ENCODE measurements around the gene VPS18.

Gene VPS18

GRCh38 chr15:40952301-40952900 is 58.2 kb downstream of the VPS18 start:
- in situ Hi-C loops (cut with HindIII; ENCODE audit: low sequenced_read_pairs) = no loop called here

DNA sequence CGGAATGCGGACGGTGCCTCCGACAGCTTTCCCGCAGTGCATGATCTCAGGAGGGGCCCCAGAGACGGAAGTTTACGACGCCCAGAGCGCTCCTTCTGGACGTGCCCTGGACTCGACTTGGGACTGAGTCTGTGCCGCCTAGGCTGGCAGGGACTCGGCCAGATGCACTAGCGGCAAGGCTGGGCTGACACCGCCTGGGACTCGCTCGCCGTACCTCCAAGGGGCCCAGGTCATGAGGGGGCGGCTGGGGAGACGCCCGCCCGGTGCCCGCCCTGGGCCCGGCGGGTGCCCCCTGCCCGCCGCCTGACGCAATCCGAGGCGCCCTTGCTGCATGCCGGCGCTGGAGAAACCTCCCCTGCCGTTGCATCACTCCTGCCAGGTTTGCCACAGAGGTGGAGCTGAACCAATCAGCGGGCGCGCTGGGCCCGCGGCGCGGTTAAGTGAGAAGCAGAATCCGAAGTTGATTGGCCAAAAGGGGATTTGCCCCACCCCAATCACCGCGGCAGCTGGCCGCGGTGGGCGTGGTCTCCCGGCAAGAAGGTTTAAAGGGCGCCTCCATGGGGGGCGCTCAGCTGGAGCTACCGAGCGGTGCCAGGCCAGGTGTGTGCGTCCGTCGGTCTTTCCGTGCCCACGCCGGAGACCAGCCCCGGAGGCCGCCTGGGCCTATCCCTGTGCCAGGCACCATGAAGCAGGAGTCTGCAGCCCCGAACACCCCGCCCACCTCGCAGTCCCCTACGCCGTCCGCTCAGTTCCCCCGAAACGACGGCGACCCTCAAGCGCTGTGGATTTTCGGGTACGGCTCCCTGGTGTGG is 58.9 kb downstream of the VPS18 start, which contains the start of gene CHAC1:
TSS of gene CHAC1 (plus strand) at position 571 of the 812 bp plus-strand sequence. CDS start at position 684, 113 bp downstream.
- in situ Hi-C loops (cut with HindIII; ENCODE audit: low sequenced_read_pairs) = no loop called here
